Hepatocyte (in vitro differentiated cells): ENCODE measurements around the gene DOCK2. TPM values are rescaled to one million over a fixed set of nuclear protein-coding genes. Genes with fewer than 3 reads are reported as not detected.
A peak's percentile ranks its signal among the peaks of the same experiment; 100 is the strongest.

ENCODE experiments used
- DNase-seq: peaks from one replicate; pipeline ENCODE4 v3.0.0-alpha.2; 2016; ENCODE audit warnings: low spot score
- H2AFZ ChIP-seq: fragments of 200-600 bp; sonication (generic); 2 replicates; pipeline ENCODE4 v1.6.0; 2016; ENCODE audit warnings: antibody characterized with exemption, mild to moderate bottlenecking
- H3K27ac ChIP-seq: fragments of 200-600 bp; sonication (generic); 2 replicates; pipeline ENCODE4 v1.5.1; 2016; ENCODE audit warnings: mild to moderate bottlenecking
- H3K27me3 ChIP-seq: fragments of 200-600 bp; sonication (generic); 2 replicates; pipeline ENCODE4 v1.6.1; 2016
- H3K36me3 ChIP-seq: fragments of 200-600 bp; sonication (generic); replicated peaks from 2 replicates; pipeline ENCODE4 v1.5.1; 2016; ENCODE audit warnings: low read depth; ENCODE audit not compliant: insufficient read depth
- H3K4me1 ChIP-seq: fragments of 200-600 bp; sonication (generic); 2 replicates; pipeline ENCODE4 v1.5.1; 2016; ENCODE audit warnings: mild to moderate bottlenecking, moderate library complexity; ENCODE audit not compliant: insufficient read depth
- H3K4me2 ChIP-seq: fragments of 200-600 bp; sonication (generic); 2 replicates; pipeline ENCODE4 v1.6.0; 2016
- H3K4me3 ChIP-seq: fragments of 200-600 bp; sonication (generic); 2 replicates; pipeline ENCODE4 v1.5.1; 2016; ENCODE audit warnings: mild to moderate bottlenecking
- H3K79me2 ChIP-seq: fragments of 200-600 bp; sonication (generic); 2 replicates; pipeline ENCODE4 v1.6.0; 2017; ENCODE audit warnings: mild to moderate bottlenecking
- H3K9me2 ChIP-seq: fragments of 200-600 bp; sonication (generic); replicated peaks from 2 replicates; pipeline ENCODE4 v1.6.0; 2017; ENCODE audit warnings: mild to moderate bottlenecking; ENCODE audit not compliant: insufficient read depth
- H3K9me3 ChIP-seq: fragments of 200-600 bp; sonication (generic); 2 replicates; pipeline ENCODE4 v1.5.1; 2016; ENCODE audit warnings: low read depth, mild to moderate bottlenecking
- H4K20me1 ChIP-seq: fragments of 200-600 bp; sonication (generic); 2 replicates; pipeline ENCODE4 v1.6.0; 2016; ENCODE audit warnings: mild to moderate bottlenecking; ENCODE audit not compliant: insufficient read depth, poor library complexity, severe bottlenecking
- EZH2 ChIP-seq: fragments of 200-600 bp; sonication (generic); IDR thresholded peaks from 2 replicates; pipeline ENCODE4 v1.6.1; 2016; ENCODE audit warnings: antibody characterized with exemption, mild to moderate bottlenecking, borderline replicate concordance
- EZH2phosphoT487 ChIP-seq: fragments of 200-600 bp; sonication (generic); IDR thresholded peaks from one replicate; pipeline ENCODE4 v1.6.1; 2018; ENCODE audit warnings: antibody characterized with exemption, mild to moderate bottlenecking, low read depth, moderate library complexity; ENCODE audit not compliant: unreplicated experiment, severe bottlenecking
- WGBS: methylation state at CpG from one replicate; pipeline ENCODE4 v1.1.6; 2016; ENCODE audit warnings: low lambda C conversion rate; ENCODE audit errors: missing lambda C conversion rate; 5-methylcytosine and 5-hydroxymethylcytosine counted together
- polyA plus RNA-seq: library from polyadenylated mRNA; unstranded; fragments of >200 nt; fragmentation: Nextera tagmentation; extraction: Ambion mirVana; gene quantifications from 2 replicates; pipeline ENCODE4 v1.2.1, GENCODE V29; 2016
- total RNA-seq: library from RNA; depleted of rRNA; stranded (reverse); fragments of >200 nt; gene quantifications from 2 replicates; pipeline ENCODE4 v1.2.3, GENCODE V29; 2014
- TF ChIP-seq, protein P1 (sequence below): fragments of 200-600 bp; sonication (generic); IDR thresholded peaks from 2 replicates; pipeline ENCODE4 v1.5.1; 2016; ENCODE audit warnings: antibody characterized with exemption, mild to moderate bottlenecking; ENCODE audit not compliant: poor library complexity

DOCK2 gene
- total and polyA plus RNA-seq, 2 experiments from 2014 or later, result 0.60 TPM; not detected in 1

DNA sequence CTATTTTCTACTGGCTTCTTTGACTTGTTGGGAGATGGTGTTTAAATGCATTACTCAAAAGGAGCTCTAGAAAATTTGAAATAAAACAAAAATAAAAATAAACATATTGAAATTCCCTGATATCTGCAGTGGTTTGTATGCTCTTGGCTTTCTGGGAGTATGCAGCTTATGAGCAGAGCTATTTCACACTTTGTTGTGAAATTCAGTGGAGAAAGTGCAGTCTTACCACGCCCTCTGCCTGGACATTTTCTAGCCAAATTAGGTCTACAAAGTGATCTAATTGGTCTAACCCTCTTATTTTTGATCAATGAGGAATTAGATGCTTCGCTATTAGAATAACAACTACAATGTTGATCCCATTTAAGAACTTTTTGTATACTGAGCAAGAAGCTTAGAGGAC, 276.4 kb downstream of the DOCK2 start:
- H2AFZ ChIP-seq, result no peak overlapping the region
- no peaks in the 10 kb centered on the region for H4K20me1 ChIP-seq
- no peak overlapping the region for H3K27ac ChIP-seq
- no peaks in the 10 kb centered on the region for H3K4me1 ChIP-seq
- TF ChIP-seq, protein P1, sequence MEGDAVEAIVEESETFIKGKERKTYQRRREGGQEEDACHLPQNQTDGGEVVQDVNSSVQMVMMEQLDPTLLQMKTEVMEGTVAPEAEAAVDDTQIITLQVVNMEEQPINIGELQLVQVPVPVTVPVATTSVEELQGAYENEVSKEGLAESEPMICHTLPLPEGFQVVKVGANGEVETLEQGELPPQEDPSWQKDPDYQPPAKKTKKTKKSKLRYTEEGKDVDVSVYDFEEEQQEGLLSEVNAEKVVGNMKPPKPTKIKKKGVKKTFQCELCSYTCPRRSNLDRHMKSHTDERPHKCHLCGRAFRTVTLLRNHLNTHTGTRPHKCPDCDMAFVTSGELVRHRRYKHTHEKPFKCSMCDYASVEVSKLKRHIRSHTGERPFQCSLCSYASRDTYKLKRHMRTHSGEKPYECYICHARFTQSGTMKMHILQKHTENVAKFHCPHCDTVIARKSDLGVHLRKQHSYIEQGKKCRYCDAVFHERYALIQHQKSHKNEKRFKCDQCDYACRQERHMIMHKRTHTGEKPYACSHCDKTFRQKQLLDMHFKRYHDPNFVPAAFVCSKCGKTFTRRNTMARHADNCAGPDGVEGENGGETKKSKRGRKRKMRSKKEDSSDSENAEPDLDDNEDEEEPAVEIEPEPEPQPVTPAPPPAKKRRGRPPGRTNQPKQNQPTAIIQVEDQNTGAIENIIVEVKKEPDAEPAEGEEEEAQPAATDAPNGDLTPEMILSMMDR, result no peak
- TF ChIP-seq EZH2, result no peak
- TF ChIP-seq EZH2phosphoT487, result no peak
- no peaks in the 10 kb centered on the region for H3K9me2 ChIP-seq
- no peaks in the 10 kb centered on the region for H3K79me2 ChIP-seq
- no peaks in the 10 kb centered on the region for H3K9me3 ChIP-seq
- WGBS, result 89% methylated on average over 2 of the region's 2 CpGs
- no peaks in the 10 kb centered on the region for H3K36me3 ChIP-seq
- no peak for DNase-seq
- H3K4me2 ChIP-seq, result no peak overlapping the region
- H3K27me3 ChIP-seq, result peaks cover 4% of the 10 kb centered on the region
- no peak overlapping the region for H3K4me3 ChIP-seq

DNA sequence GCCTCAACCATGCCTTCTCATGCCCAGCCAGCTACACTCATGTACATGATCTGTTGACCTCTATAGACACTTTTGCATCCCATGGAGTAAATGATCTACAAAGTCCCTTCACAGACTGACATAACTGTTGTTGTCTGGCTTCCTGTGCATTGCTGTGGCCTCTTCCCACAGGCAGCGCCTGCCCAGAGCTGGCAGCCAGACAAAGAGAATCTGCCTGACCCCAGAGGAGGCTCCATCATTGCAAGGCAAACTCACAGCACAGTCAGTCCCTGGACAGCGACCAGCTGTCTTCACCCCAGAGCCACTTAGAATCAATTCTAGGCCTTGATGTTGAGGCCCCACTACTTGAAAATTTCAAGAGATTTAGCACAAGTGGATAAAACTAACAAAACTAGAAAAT, 277.7 kb downstream of the DOCK2 start:
- Histone ChIP-seq H4K20me1 (no peaks in the 10 kb centered on the region), H3K4me2 (no peak overlapping the region), H2AFZ (no peak overlapping the region), H3K9me3 (no peaks in the 10 kb centered on the region), H3K79me2 (no peaks in the 10 kb centered on the region), H3K27ac (no peak overlapping the region), H3K36me3 (no peaks in the 10 kb centered on the region), H3K9me2 (no peaks in the 10 kb centered on the region), H3K4me1 (no peaks in the 10 kb centered on the region), H3K4me3 (no peak overlapping the region), H3K27me3 (peaks cover 4% of the 10 kb centered on the region)
- DNase-seq, result peak; percentile 53
- no peak for TF ChIP-seq EZH2phosphoT487
- TF ChIP-seq, protein P1, result no peak
- WGBS, result 43% methylated on average over 2 of the region's 2 CpGs

DNA sequence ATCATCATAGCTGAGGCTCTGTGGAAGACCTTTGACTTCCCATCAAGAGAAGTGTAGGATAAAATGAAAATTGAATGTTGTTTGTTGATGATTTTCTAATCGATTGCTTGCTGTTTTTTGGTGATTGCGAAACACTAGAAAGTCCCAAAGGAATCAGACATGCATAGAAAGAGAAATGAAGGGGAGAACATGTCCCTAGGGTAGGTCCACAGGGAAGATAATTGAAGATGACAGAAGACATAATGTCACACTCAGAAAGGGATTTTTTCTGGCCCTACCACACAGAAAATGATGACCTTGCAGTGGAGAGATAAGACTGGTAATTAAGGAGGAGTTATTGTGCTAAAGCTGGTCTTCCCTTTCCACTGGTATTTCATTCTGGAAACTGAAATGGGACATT, 280.4 kb downstream of the DOCK2 start:
- H4K20me1 ChIP-seq, result no peaks in the 10 kb centered on the region
- WGBS, result 98% methylated on average over 2 of the region's 2 CpGs
- no peak overlapping the region for H3K27ac ChIP-seq
- H3K79me2 ChIP-seq, result no peaks in the 10 kb centered on the region
- peaks cover 7% of the 10 kb centered on the region for H3K27me3 ChIP-seq
- no peak for TF ChIP-seq EZH2phosphoT487
- TF ChIP-seq, protein P1, result no peak
- TF ChIP-seq EZH2, result no peak
- H2AFZ ChIP-seq, result no peak overlapping the region
- no peaks in the 10 kb centered on the region for H3K4me1 ChIP-seq
- no peaks in the 10 kb centered on the region for H3K9me2 ChIP-seq
- no peak overlapping the region for H3K4me2 ChIP-seq
- no peak for DNase-seq
- no peaks in the 10 kb centered on the region for H3K36me3 ChIP-seq
- no peak overlapping the region for H3K4me3 ChIP-seq
- H3K9me3 ChIP-seq, result no peaks in the 10 kb centered on the region

DNA sequence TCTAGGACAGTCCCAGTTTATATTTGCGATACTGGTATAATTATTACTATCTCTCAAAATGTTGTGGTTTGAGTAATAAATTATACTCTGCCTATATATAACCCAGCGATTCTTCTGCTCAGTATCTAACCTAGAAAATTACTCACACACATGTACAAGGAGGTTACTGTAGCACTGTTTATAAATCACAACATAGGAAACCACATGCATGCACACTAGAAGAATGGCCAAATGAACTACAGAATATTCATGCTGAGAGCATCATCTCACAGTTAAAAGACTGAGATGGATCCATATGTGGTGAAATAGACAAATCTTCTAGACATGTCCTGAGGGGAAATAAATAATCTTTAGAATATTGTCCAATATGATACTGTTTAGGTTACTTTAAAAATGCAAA, 281.2 kb downstream of the DOCK2 start:
- Histone ChIP-seq H3K9me2 (no peaks in the 10 kb centered on the region), H3K4me3 (no peak overlapping the region), H3K27ac (no peak overlapping the region), H4K20me1 (no peaks in the 10 kb centered on the region), H3K4me2 (no peak overlapping the region), H3K36me3 (no peaks in the 10 kb centered on the region), H2AFZ (no peak overlapping the region), H3K79me2 (no peaks in the 10 kb centered on the region), H3K4me1 (no peaks in the 10 kb centered on the region), H3K9me3 (no peaks in the 10 kb centered on the region), H3K27me3 (peaks cover 4% of the 10 kb centered on the region)
- WGBS, result 77% methylated on average over 2 of the region's 2 CpGs
- DNase-seq, result no peak
- TF ChIP-seq EZH2phosphoT487, result no peak
